NOMO-1 (cell line): ENCODE results near the gene GPR107.
"Not testable (repeated sequence)": the region's sequence is repeated elsewhere in the genome, so short reads cannot be mapped to it uniquely, and the experiment has no call there.

Experiments
- DNase-seq, 2 experiments: peaks; one replicate each; lab custom pipeline; 2025; ENCODE audit not compliant: unreplicated experiment in 2 of 2; lab: John Stamatoyannopoulos, UW

The GPR107 gene

DNA sequence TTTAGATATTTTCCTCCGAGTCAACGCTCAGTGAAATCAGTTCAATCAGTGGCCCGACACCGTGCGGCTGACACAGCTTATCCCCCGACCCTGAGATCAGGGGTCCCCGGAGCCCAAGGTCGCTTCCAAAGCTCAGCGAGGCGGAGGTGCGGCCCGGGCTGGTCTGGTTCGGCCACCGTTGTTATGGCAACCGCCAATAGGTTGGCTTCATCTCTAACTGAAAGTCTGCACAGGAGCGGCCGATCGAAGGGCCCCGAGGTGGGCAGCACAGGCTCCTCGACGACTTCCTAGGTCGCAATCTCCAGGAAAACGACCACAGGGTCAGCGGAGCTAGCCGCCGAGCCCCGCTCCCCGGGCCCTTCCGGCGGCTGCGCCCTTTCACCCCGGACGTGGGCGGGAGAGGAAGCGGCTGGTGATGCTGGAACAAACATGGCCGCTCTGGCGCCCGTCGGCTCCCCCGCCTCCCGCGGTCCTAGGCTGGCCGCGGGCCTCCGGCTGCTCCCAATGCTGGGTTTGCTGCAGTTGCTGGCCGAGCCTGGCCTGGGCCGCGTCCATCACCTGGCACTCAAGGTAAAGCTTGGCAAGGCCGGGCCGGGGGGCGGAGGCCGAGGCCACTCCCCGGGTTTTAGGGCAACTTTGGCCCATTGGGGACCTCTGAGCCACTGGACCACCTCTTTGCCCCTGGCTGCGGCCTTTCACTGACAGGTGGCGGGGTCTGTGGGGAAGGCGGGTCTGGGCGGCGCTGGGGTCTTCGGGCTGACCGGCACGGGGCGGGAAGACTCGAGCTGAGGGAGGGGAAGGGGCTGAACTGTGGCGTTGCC, at the start of gene GPR107:
GPR107 (plus strand) TSS at position 403 of the 821 bp plus-strand sequence; CDS start at position 430, 27 bp downstream.
- DNase-seq = peak; percentile 57 to 76

DNA sequence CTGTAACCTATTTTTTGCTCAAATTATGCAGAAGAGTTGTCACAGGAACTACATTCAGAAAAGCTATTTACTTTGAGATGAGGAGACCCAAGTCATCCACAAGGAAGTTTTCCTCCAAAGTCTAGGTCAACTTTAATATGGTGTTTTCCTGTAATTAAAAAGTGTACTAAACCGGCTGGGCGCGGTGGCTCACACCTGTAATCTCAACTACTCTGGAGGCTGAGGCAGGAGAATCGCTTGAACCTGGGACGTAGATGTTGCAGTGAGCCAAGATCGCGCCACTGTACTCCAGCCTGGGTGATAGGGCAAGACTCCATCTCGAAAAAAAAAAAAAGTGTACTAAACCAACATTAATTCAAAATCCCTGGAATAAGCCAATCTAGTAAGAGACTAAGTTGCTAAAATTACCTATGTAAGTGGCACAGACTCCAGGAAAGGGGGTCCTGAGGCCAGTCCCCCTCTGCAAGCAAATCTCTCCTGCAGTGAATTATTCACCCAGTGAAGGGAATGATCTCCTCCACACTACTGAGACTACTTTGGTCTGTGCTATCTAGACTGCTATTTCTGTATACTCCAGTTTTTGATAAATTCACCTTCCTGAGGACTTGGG, 49.7 kb upstream of the GPR107 start:
- DNase-seq = no peak

DNA sequence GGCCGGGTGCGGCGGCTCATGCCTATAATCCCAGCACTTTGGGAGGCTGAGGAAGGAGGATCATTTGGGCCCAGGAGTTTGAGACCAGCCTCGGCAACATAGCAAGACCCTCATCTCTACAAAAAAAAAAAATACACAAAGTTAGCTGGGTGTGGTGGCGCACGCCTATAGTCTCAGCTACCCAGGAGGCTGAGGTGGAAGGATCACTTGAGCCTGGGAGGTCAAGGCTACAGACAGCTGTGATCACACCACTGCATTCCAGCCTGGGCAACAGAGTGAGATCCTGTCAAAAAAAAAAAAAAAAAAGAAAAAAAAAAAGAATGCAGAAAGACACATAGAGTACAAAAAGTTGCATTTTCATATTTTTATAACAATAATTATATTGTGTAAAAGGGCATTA, 46.8 kb upstream of the GPR107 start:
- not testable (repeated sequence) for DNase-seq

DNA sequence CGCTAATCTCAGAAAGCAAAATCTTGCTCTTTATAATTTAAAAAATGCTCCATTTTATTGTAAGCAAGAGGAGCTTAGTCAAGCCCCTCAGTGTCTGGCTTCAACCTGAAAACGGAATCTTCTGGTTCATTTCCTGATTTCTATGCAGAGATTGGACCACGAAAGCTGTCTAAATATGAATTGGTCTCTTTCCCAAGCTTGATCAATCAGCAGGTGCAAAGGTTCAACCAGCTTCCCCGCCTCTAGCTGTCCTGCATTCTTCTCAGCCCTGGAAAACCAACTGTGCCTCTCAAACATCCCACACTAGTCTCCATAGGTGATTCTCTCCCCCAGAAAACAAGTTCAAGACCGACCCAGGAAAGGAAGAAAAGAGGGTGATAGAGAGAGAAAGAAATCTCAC, 45.2 kb upstream of the GPR107 start:
- DNase-seq = no peak

DNA sequence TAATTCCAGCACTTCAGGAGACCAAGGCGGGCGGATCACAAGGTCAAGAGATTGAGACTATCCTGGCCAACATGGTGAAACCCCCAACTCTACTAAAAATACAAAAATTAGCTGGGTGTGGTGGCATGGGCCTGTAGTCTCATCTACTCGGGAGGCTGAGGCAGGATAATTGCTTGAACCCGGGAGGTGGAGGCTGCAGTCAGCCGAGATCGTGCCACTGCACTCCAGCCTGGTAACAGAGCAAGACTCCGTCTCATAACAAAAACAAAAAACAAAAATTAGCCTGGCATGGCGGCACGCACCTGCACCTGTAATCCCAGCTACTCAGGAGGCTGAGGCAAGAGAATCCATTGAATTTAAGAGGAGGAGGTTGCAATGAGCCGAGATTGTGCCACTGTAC, 44.2 kb upstream of the GPR107 start:
- DNase-seq = not testable (repeated sequence)

DNA sequence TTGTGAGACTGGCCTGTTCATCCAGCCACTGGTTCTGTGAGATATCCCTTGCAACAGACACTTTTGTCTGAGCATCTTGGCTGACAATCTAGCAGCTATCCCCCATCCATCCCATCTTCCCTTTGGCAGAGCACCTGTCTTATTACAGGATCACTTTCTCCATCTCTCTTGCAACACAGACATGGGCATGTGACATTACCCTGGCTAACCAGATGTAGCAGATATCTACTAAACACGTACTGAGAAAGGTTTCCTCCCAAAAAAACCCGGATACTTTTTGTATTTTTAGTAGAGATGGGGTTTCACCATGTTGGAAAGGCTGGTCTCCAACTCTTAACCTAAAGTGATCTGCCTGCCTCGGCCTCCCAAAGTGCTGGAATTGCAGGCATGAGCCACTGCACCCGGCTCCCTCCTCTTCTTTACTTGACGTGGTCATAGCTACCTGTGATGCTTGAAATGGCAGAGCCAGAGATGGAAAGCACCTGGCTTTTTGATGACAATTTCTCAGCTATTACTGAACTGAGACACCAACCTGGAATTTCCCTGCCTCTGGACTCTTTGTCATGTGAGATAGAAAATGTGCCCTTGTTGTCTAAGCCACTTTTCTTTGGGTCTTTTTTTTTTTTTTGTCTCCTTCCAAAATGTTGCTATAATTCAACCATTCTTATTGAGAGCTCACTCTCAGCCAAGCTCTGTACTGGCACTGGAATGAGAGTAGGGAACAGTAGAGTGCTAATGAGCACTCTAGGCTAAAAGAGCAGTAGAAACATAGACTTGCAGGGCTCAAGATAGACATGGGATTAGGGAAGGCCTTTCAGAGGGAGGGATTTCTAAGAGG, 43.3 kb upstream of the GPR107 start:
- DNase-seq = no peak

DNA sequence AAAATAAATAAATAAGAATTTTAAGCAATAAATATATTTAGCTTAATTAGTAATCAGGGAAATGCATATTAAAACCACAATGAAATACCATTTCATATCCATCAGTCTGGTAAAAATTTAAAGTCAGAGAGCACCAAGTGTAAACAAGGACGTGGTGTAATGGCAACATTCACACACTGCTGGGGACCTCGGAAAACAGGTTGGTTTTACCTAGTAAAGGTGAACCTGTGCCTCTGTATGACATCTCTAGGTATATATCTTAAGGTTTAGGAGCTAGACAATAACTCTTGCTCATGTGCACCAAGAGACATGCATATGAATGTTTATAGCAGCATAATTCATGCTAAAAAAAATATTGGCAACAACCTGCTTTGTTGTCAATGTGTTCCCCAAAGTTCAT, 40.4 kb upstream of the GPR107 start:
- DNase-seq = no peak

DNA sequence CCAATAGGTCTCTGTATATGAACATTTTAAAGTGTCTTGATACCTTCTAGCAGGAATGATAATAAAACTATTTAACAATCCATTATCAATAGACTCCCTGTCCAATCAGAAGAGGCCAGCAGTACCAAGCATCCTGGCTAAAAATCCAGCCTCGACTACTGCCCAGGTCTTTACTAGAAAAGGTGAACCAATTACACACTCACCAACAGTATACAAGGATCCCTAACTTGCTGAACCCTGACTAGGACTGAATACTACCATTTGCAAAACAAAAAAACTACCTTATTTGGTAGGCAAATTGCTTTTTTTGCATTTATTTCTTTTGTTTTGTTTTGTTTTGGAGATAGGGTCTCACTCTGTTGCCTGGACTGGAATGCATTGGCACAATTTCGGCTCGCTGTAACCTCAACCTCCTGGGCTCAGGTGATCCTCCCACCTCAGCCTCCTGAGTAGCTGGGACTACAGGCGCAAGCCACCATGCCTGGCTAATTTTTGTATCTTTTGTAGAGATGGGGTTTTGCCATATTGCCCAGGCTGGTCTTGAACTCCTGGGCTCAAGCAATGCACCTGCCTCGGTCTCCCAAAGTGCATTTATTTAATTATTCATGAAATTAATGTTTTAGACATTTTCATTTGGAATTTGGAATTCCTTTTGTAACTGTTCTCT, 38.2 kb upstream of the GPR107 start:
- DNase-seq = no peak

DNA sequence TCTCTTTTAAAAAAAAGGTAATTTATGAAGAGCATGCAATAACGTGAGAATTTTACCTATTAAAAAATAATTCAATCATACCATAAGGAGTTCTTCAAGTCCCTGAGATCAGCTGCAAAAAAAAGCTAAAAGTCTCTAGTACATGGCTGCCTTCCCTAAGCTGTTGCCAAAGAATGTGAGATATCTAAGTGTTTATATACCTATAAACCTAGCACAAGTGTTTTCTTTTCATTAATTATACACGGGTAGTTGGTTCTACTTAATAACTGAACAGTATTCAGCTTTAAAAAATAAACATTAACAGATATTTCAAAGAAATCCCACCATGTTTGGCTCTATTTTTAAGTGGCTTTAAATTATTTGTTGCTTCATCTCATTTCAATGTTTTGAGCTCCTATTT, 36.6 kb upstream of the GPR107 start:
- DNase-seq = no peak

DNA sequence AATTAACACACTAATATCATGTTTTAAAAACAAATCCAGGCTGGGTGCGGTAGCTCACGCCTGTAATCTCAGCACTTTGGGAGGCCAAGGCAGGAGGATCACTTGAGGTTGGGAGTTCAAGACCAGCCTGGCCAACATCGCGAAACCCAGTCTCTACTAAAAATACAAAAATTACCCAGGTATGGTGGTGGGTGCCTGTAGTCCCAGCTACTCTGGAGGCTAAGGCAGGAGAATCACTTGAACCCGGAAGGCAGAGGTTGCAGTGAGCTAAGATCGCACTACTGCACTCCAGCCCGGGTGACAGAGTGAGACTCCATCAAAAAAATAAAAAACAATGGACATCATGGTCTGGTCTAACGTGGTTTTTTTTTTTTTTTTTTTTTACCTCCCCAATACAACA, 36.2 kb upstream of the GPR107 start:
- DNase-seq = not testable (repeated sequence)

DNA sequence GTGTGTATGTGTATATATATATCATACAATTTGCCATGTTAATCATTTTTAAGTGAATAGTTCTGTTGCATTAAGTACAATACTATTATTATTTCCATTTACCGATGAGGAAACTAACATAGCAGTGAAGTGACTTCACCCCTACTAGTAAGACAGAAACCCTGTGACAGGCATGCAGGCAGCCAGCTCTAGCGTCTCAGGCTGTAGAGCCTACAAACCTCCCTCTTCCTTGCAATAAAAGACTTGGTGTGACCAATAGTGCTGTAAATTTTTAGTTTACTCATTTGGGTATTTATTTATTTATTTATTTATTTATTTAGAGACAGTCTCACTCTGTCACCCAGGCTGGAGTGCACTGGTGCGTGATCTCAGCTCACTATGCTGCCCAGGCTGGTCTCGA, 35.4 kb upstream of the GPR107 start:
- no peak for DNase-seq

DNA sequence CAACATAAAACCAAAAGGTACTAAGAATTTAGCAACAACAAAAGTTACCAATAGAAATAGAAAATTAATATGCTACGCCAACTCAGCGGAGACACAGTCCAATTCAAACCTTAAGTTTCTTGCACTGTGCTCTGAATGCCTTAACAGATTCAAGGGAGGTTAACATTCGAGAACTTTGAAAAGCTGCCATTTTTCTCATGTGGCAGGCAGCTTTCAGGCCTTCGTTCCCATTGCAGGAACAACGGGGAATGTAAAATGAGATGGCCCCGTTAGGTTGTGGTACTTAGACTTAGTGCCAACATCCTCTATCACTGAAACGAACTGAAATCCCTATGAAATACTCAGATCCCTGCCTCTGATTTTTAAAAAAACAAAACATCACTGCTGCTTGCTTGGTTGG, 33.1 kb upstream of the GPR107 start:
- no peak for DNase-seq

DNA sequence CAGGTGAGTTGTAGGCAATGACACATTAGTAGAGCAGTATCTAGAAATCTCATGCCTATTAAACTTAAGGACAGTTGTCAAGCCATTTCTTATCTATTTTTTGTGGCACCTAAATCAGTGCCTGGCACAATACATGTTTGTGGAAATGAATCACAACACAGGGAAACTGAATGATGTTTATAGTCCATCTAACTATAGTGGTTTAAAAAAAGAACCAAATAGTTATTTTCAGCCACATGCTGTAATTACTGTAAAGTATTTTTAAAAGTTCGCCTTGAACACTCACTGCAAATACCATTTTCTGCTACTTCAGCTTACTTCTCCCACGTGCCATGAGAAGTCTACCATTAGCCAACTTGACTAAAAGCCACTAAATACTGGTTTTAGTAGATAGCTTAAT, 32.6 kb upstream of the GPR107 start:
- DNase-seq = no peak

DNA sequence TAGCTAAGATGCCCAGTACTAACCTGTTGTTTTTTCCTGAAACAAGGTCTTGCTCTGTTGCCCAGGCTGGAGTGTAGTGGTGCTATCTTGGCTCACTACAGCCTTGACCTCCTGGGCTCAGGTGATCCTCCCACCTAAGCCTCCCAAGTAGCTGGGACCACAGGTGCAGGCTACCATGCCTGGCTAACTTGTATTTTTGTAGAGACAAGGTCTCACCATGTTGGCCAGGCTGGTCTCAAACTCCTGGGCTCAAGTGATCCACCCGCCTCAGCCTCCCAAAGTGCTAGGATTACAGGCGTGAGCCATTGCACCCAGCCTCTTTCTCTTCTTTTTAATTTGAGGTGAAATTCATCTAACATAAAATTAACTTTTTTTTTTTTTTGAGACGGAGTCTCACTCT, 31.9 kb upstream of the GPR107 start:
- DNase-seq = not testable (repeated sequence)

DNA sequence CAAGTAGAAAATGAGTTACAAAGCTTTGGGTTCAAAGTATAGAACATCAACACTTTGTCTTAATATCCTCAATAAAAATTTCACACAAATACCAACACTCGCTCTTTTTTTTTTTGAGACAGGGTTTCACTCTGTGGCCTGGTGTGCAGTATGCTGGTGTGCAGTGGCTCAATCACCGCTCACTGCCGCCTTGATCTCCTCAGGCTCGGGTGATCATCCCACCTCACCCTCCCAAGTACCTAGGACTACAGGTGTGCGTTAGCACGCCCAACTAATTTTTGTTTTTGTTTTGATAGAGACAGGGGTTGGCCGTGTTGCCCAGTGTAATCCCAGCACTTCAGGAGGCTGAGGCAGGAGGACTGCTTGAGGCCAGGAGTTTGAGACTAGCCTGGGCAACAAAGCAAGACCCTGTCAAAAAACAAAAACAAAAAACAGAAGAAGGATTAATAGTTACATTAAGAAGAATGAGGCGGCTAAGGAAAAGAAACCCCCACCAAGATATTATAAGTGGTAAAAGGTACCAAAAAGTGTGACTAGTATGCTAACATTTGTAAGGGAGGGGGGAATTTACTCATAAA, 31.1 kb upstream of the GPR107 start:
- DNase-seq = no peak

DNA sequence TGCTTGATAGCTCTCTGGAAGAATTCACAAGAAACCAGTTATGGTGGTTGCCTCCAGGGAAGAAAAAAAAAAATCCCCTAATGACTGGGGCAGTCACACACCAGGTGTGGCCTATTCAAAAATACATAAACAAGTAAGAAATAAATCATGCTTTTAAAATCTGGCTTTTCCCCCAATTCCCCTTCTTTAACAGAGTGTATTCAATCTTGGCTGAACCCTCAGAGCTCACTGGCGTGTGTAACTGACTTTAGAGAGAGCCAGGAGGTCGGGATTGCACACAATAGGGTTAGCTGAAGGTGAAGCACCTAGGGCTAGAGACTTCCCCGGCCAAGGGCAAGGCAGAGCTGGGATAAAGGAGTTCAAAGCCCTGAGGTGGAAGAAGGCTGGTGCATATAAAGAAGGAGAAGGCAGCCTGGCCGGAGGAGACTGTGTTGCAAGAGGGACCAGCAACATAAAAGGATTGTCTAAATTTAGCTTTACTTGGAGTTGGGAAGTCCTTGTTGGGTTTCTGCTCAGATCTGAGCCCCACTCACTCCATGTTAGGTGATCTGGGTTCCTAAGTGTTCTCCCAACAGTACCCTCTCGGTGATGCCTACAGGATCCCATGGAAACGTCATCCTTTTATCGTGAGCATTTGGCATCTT, 30.4 kb upstream of the GPR107 start:
- DNase-seq = no peak

DNA sequence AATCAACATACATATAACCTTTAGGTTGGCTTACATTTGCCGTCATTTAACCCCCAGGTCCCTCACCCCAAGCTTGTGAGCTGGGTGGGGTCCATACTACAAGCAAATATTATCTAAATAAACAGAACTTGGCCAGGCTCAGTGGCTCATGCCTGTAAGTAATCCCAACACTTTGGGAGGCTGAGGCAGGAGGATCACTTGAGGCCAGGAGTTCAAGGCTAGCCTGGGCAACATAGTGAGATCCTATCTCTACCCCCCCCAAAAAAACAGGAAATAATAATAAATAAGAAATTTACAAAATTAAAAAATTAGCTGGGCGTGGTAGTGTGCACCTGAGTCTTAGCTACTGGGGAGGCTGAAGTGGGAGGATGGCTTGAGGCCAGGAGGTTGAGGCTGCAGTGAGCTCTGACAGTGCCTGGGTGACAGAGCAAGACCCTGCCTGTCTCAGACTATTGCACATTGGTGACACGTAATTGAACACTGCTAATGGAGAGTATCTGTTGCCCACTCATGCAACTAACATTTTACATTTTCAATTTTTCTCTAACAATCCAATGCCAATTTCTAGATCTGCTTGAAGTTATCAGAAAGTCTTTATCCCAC, 29.6 kb upstream of the GPR107 start:
- DNase-seq = no peak

DNA sequence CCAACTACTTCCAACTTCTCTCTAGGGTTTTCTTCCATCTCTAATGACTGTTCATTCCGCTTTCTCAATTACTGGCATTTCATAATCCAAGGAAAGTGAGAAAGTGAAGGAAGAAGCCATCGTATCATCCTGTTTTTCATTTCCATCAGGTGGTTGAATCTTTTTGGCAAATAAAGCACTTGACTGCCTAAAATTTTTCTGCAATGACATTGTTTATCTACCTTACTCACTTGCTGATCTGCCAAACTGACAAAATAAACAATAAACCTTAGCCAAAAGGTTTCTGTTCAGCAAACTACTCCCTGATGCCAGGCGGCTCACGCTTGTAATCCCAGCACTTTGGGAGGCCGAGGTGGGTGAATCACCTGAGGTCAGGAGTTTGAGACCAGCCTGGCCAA, 29.1 kb upstream of the GPR107 start:
- DNase-seq = no peak

DNA sequence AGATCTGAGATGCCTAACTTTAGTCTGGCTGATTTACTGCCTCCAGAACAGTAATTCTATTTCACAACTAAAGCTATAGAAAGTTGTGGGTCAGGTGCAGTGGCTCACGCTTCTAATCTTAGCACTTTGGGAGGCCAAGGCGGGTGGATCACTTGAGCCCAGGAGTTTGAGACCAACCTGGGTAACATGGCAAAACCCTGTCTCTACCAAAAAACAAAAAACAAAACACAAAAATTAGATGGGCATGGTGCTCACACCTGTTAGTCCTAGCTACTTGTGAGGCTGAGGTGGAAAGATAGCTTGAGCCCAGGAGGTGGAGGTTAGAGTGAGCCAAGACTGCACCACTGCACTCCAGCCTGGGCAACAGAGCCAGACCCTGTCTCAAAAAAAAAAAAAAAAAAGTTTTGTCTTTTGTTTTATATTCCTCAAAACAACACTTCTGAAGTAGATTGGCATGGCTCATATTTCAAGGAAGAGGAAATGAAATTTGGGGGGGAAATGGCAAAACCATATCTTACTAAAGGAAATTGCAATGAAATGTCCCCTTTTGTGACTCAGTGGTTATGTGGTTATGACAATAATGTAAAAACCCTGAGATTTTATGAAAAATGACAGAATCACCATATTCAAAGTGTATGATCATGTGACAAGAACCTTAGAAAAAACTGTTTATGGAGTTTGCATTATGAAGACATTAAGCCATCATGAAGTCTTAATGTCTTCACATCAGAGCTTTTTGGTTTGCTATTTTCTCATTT, 26.9 kb upstream of the GPR107 start:
- peak; percentile 64 to 67 for DNase-seq
